Chondrocyte (in vitro differentiated cells): ENCODE data around the gene CREB1. TPM values are rescaled to one million over a fixed set of nuclear protein-coding genes. Genes with fewer than 3 reads are reported as not detected.

Experiments
- DNase-seq: peaks from one replicate; pipeline ENCODE4 v3.0.0; 2021; ENCODE audit warnings: mixed read lengths, low spot score
- H3K27ac Mint-ChIP-seq: one replicate; pipeline ENCODE4 v1.8.0; 2021; ENCODE audit warnings: mild to moderate bottlenecking, moderate library complexity, mixed read lengths; ENCODE audit not compliant: unreplicated experiment
- H3K27me3 Mint-ChIP-seq: 2 replicates; pipeline ENCODE4 v1.8.0; 2021; ENCODE audit warnings: low read depth, mixed read lengths
- H3K36me3 Mint-ChIP-seq: 2 replicates; pipeline ENCODE4 v1.8.0; 2021; ENCODE audit warnings: low read depth, mixed read lengths
- H3K4me1 Mint-ChIP-seq: 2 replicates; pipeline ENCODE4 v1.8.0; 2021; ENCODE audit warnings: low read depth, mild to moderate bottlenecking, mixed read lengths
- H3K4me3 Mint-ChIP-seq: one replicate; pipeline ENCODE4 v1.8.0; 2021; ENCODE audit warnings: mild to moderate bottlenecking, moderate library complexity, mixed read lengths; ENCODE audit not compliant: unreplicated experiment
- H3K9me3 Mint-ChIP-seq: 2 replicates; pipeline ENCODE4 v1.8.0; 2021; ENCODE audit warnings: low read depth, mixed read lengths
- CTCF ChIP-seq: fragments of 200-600 bp; sonication (generic); IDR thresholded peaks from 2 replicates; pipeline ENCODE4 v1.5.0; 2021; ENCODE audit warnings: antibody characterized with exemption, mild to moderate bottlenecking, moderate library complexity
- total RNA-seq: library from RNA; stranded (reverse); gene quantifications from 3 replicates; pipeline ENCODE4 v1.2.1, GENCODE V29; 2021

The CREB1 gene
- total RNA-seq, 1 donor from 2014 or later = 54.2 TPM

GRCh38 chr2:207511851-207512250 lies 17.9 kb upstream of the CREB1 start:
- no peak for TF ChIP-seq CTCF
- no peak for DNase-seq

GRCh38 chr2:207512356-207512755 lies 17.4 kb upstream of the CREB1 start:
- no peaks in the 10 kb centered on the region for H3K27me3 Mint-ChIP-seq
- H3K4me3 Mint-ChIP-seq = no peak overlapping the region
- peaks cover 44% of the 10 kb centered on the region for H3K4me1 Mint-ChIP-seq
- no peaks in the 10 kb centered on the region for H3K9me3 Mint-ChIP-seq
- H3K36me3 Mint-ChIP-seq = no peaks in the 10 kb centered on the region
- DNase-seq = no peak
- no peak overlapping the region for H3K27ac Mint-ChIP-seq
- TF ChIP-seq CTCF = no peak

More at GRCh38 chr2:207511851-207512250, 17.9 kb upstream of the CREB1 start:
- Mint-ChIP-seq H3K27me3 (no peaks in the 10 kb centered on the region), H3K27ac (no peak overlapping the region), H3K4me3 (no peak overlapping the region), H3K4me1 (peaks cover 47% of the 10 kb centered on the region), H3K9me3 (no peaks in the 10 kb centered on the region), H3K36me3 (no peaks in the 10 kb centered on the region)

GRCh38 chr2:207513551-207514257 lies 16.1 kb upstream of the CREB1 start:
- Mint-ChIP-seq H3K9me3 (peaks cover 2% of the 10 kb centered on the region), H3K27ac (peak overlapping the region; percentile 84), H3K4me1 (peaks cover 44% of the 10 kb centered on the region), H3K27me3 (no peaks in the 10 kb centered on the region), H3K4me3 (no peak overlapping the region), H3K36me3 (no peaks in the 10 kb centered on the region)
- no peak for TF ChIP-seq CTCF
- DNase-seq = no peak

- Mint-ChIP-seq H3K4me3 (no peak overlapping the region), H3K4me1 (peaks cover 44% of the 10 kb centered on the region), H3K27me3 (no peaks in the 10 kb centered on the region), H3K27ac (peak overlapping the region; percentile 84), H3K9me3 (peaks cover 8% of the 10 kb centered on the region), H3K36me3 (no peaks in the 10 kb centered on the region)
- no peak for DNase-seq
- no peak for TF ChIP-seq CTCF
Measured at GRCh38 chr2:207514451-207514850, 15.3 kb upstream of the CREB1 start.

GRCh38 chr2:207515671-207516070 lies 14.1 kb upstream of the CREB1 start:
- no peak for TF ChIP-seq CTCF
- Mint-ChIP-seq H3K4me3 (no peak overlapping the region), H3K36me3 (no peaks in the 10 kb centered on the region), H3K4me1 (peaks cover 44% of the 10 kb centered on the region), H3K27me3 (no peaks in the 10 kb centered on the region), H3K27ac (peak overlapping the region; percentile 77), H3K9me3 (peaks cover 8% of the 10 kb centered on the region)
- no peak for DNase-seq
